GM12878 (cell line): ENCODE results near the gene MATN1. TPM values are rescaled to one million over a fixed set of nuclear protein-coding genes. Genes with fewer than 3 reads are reported as not detected.

Source experiments
- ATAC-seq: fragments of 200-7000 bp; cut with Tn5 transposase; 3 replicates; pipeline ENCODE4 v1.9.1; 2020; ENCODE audit warnings: mild to moderate bottlenecking, moderate library complexity
- BruUV-seq: library from RNA; stranded (reverse); fragments of 400-500 nt; replicated peaks from 2 replicates; lab custom pipeline; 2021; lab: Mats Ljungman, UMichigan
- CTCF ChIA-PET: fragments of 300-600 bp; sonication (Branson Sonifier 250); formaldehyde crosslinking; extraction: SDS; loops from one replicate; lab custom pipeline; 2021; ENCODE audit warnings: inconsistent platforms; lab: Yijun Ruan, JAX
- POLR2A ChIA-PET: fragments of 350-600 bp; formaldehyde crosslinking; extraction: SDS; loops from one replicate; lab custom pipeline; 2021; ENCODE audit warnings: inconsistent platforms; lab: Charles Lee
- RAD21 ChIA-PET: fragments of 300-600 bp; sonication (Branson Sonifier 250); formaldehyde crosslinking; loops from one replicate; lab custom pipeline; 2023; ENCODE audit warnings: antibody characterized with exemption; ENCODE audit not compliant: unreplicated experiment; lab: Charles Lee
- SMC1A ChIA-PET: fragments of 300-600 bp; sonication (Branson Sonifier 250); formaldehyde crosslinking; loops from one replicate; lab custom pipeline; 2023; ENCODE audit not compliant: unreplicated experiment, uncharacterized antibody; lab: Charles Lee
- DNase-seq: peaks from one replicate; pipeline ENCODE4 v3.0.0-alpha.2; 2011; ENCODE audit warnings: low read depth, low spot score
- FAIRE-seq: peaks from 3 replicates; lab custom pipeline; 2011; peaks lifted over from hg19 to GRCh38; lab: Jason Lieb, UNC
- H2AFZ ChIP-seq: 2 replicates; pipeline ENCODE4 v1.6.0; 2011; ENCODE audit warnings: low read depth, low read length, control low read depth; ENCODE audit not compliant: control insufficient read depth
- H3K27ac ChIP-seq: 2 replicates; pipeline ENCODE4 v1.5.1; 2011; ENCODE audit warnings: control low read depth; ENCODE audit not compliant: control insufficient read depth, insufficient read depth
- H3K27me3 ChIP-seq, 2 experiments: replicated peaks in 1 of 2; 2 replicates each; pipeline versions ENCODE4 v1.6.0 to v1.6.1; 2011; ENCODE audit warnings: low read length in 1 of 2; ENCODE audit not compliant: control insufficient read depth in 2 of 2, insufficient read depth in 2 of 2
- H3K36me3 ChIP-seq, 2 experiments: 2 replicates each; pipeline ENCODE4 v1.5.1; 2011; ENCODE audit warnings: low read length in 1 of 2; ENCODE audit not compliant: control insufficient read depth in 2 of 2, insufficient read depth in 2 of 2
- H3K4me1 ChIP-seq: 2 replicates; pipeline ENCODE4 v1.6.1; 2011; ENCODE audit warnings: mild to moderate bottlenecking, low read length, moderate library complexity, mixed read lengths; ENCODE audit not compliant: control insufficient read depth, insufficient read depth
- H3K4me2 ChIP-seq: 2 replicates; pipeline ENCODE4 v1.6.0; 2011; ENCODE audit warnings: control low read depth; ENCODE audit not compliant: control insufficient read depth, insufficient read depth
- H3K4me3 ChIP-seq: fragments of 200-600 bp; sonication (generic); 2 replicates; pipeline ENCODE4 v1.5.1; 2016
- H3K79me2 ChIP-seq: 2 replicates; pipeline ENCODE4 v1.6.0; 2011; ENCODE audit warnings: low read length; ENCODE audit not compliant: control insufficient read depth, insufficient read depth
- H3K9ac ChIP-seq: 2 replicates; pipeline ENCODE4 v1.8.0; 2011; ENCODE audit warnings: low read length, control low read depth, mixed read lengths; ENCODE audit not compliant: control insufficient read depth, insufficient read depth
- H3K9me3 ChIP-seq: replicated peaks from 3 replicates; pipeline ENCODE4 v1.5.1; 2011; ENCODE audit warnings: mild to moderate bottlenecking, low read length; ENCODE audit not compliant: control insufficient read depth, insufficient read depth
- H4K20me1 ChIP-seq: 2 replicates; pipeline ENCODE4 v1.6.0; 2011; ENCODE audit not compliant: control insufficient read depth, insufficient read depth
- CEBPB ChIP-seq, 2 experiments: fragments of 150-350 bp in 1 of 2; IDR thresholded peaks; 2 replicates each; pipeline ENCODE4 v1.6.1; 2012 to 2014; ENCODE audit warnings: low read depth in 2 of 2, low read length in 2 of 2, borderline replicate concordance in 1 of 2, inconsistent platforms in 1 of 2
- CTCF ChIP-seq, 3 experiments: IDR thresholded peaks in 2 of 3; conservative IDR thresholded peaks in 1 of 3; 2 replicates each; pipeline ENCODE4 v1.5.1; 2011; ENCODE audit warnings: low read depth in 3 of 3, low read length in 3 of 3, mild to moderate bottlenecking in 3 of 3, control low read depth in 2 of 3, moderate library complexity in 2 of 3, inconsistent platforms in 1 of 3, mixed read lengths in 1 of 3; ENCODE audit not compliant: control insufficient read depth in 2 of 3, insufficient read depth in 1 of 3; ENCODE audit errors: extremely low read depth in 1 of 3
- E2F8 ChIP-seq: fragments of 450-650 bp; IDR thresholded peaks from 2 replicates; pipeline ENCODE4 v1.6.1; 2018; ENCODE audit warnings: mild to moderate bottlenecking, low read depth, moderate library complexity; ENCODE audit not compliant: partially characterized antibody
- ESRRA ChIP-seq: IDR thresholded peaks from 2 replicates; pipeline ENCODE4 v1.6.1; 2012; ENCODE audit warnings: mild to moderate bottlenecking, low read length, improper control_type of control experiment
- IKZF1 ChIP-seq: fragments of 450-650 bp; conservative IDR thresholded peaks from 2 replicates; pipeline ENCODE4 v1.6.1; 2017; ENCODE audit warnings: antibody characterized with exemption, mild to moderate bottlenecking
- MAX ChIP-seq: IDR thresholded peaks from 2 replicates; pipeline ENCODE4 v1.6.1; 2012; ENCODE audit warnings: low read depth, low read length, improper control_type of control experiment
- MTA3 ChIP-seq: IDR thresholded peaks from 2 replicates; pipeline ENCODE4 v1.6.1; 2012; ENCODE audit warnings: low read length, inconsistent platforms, borderline replicate concordance
- MYC ChIP-seq: IDR thresholded peaks from 2 replicates; pipeline ENCODE4 v1.6.1; 2011; ENCODE audit warnings: mild to moderate bottlenecking, low read length, moderate library complexity, inconsistent platforms; ENCODE audit not compliant: insufficient read depth, insufficient replicate concordance, insufficient read length, severe bottlenecking
- POLR2A ChIP-seq: IDR thresholded peaks from 2 replicates; pipeline ENCODE4 v1.6.1; 2011; ENCODE audit warnings: low read depth, mild to moderate bottlenecking, low read length
- RAD21 ChIP-seq: IDR thresholded peaks from 2 replicates; pipeline ENCODE4 v1.6.1; 2011; ENCODE audit warnings: mild to moderate bottlenecking, low read depth, low read length, moderate library complexity; ENCODE audit not compliant: insufficient read depth
- RAD51 ChIP-seq: fragments of 450-650 bp; IDR thresholded peaks from 2 replicates; pipeline ENCODE4 v1.6.1; 2016; ENCODE audit warnings: moderate library complexity, mild to moderate bottlenecking, inconsistent platforms
- RB1 ChIP-seq: fragments of 450-650 bp; formaldehyde crosslinking; IDR thresholded peaks from 2 replicates; pipeline ENCODE4 v1.6.1; 2017; ENCODE audit warnings: mild to moderate bottlenecking, borderline replicate concordance
- RUNX3 ChIP-seq: IDR thresholded peaks from 2 replicates; pipeline ENCODE4 v1.6.1; 2012; ENCODE audit warnings: low read length, inconsistent platforms
- SPI1 ChIP-seq: IDR thresholded peaks from 2 replicates; pipeline ENCODE4 v1.6.1; 2011; ENCODE audit warnings: low read depth, mild to moderate bottlenecking, low read length, moderate library complexity, borderline replicate concordance; ENCODE audit not compliant: insufficient read depth
- TCF12 ChIP-seq: IDR thresholded peaks from 2 replicates; pipeline ENCODE4 v1.6.1; 2011; ENCODE audit warnings: low read depth, mild to moderate bottlenecking, low read length
- WGBS: methylation state at CpG from one replicate; pipeline ENCODE4 v1.1.6; 2016; ENCODE audit warnings: low lambda C conversion rate; ENCODE audit not compliant: insufficient replicate concordance, insufficient coverage; ENCODE audit errors: missing lambda C conversion rate; 5-methylcytosine and 5-hydroxymethylcytosine counted together
- in situ Hi-C: fragments of 300-500 bp; cut with MboI; formaldehyde crosslinking; loops from 9 replicates; pipeline ENCODE4 v1.14.3; 2018; ENCODE audit warnings: mixed read lengths
- intact Hi-C: fragments of 100-400 bp; cut with micrococcal nuclease; formaldehyde crosslinking; loops from one replicate; pipeline ENCODE4 v1.14.2; 2022; ENCODE audit not compliant: unreplicated experiment
- polyA plus RNA-seq, 11 experiments: library from polyadenylated mRNA; depleted of rRNA in 4 of 11; unstranded in 6 of 11; stranded (reverse) in 5 of 11; fragments of >200 nt; fragmentation: Nextera tagmentation in 4 of 11; fragmentation: Illumina TruSeq in 1 of 11; extraction: Ambion mirVana in 4 of 11; extraction: Trizol in 1 of 11; gene quantifications; 1 replicate in 1 of 11; 2 replicates in 10 of 11; pipeline versions ENCODE4 v1.2.1 to v1.2.3, GENCODE V29; 2011 to 2016; ENCODE audit warnings: inconsistent platforms in 2 of 11, missing spikeins in 2 of 11, low read depth in 1 of 11
- total RNA-seq, 4 experiments: library from RNA; depleted of rRNA in 3 of 4; stranded (reverse); fragments of >200 nt in 3 of 4; fragmentation: Illumina TruSeq in 1 of 4; extraction: Trizol in 1 of 4; gene quantifications; 2 replicates each; pipeline versions ENCODE4 v1.2.1 to v1.2.3, GENCODE V29; 2013 to 2021

MATN1 gene
- total and polyA plus RNA-seq, 10 of the 15 experiments (the other 5 are each of a cell fraction or from before 2014, with no cell fraction given): 0.04 to 0.50 (median 0.10) TPM; not detected in 1

DNA sequence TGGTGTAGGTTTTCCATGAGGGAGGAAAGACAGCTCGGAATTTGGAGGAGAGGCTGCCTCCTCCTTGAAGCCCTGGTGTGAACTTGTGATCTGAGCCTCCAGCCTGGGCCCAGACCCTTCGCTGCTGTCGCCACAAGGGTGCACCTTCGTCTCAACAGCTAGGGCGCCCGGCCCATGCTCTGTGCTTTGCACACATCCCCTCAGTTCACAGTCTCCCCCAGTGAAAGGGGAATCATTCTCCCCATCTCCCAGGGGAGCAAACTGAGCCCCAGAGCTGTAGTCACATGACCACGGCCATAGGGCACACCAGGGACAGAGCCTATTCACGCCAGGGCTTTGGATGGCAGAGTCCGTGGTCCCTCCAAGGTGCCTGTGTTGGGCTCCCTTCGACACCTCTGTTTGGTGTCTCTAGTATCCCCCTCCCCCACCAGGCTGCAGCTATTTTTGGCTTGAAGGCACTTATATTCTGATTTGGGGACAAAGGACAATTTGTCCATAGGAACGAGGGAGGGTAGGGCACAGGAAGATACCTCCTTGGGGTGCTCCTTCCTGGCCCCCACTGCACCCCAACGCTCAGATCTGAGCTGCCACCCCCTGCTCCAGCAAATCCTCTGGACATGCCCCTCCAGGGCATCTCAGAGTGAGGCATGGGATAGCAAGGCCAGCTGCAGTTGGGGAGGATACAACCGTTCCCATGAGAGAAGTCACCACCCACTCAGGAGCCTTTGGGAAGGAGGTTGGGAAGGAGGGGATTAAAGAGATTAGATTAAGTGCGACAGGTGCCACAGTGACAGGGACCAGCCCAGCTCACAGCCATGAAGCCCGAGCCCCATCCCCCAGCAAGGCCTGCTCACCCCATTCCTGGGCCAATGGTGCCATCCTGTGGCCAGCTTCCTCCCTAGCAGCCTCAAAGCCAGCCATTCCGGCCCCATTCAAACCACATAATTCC is 15.7 kb downstream of the MATN1 start:
- no peak for DNase-seq
- Histone ChIP-seq H3K36me3 (no peaks in the 10 kb centered on the region; a peak in 1 of 4 replicates), H3K4me2 (no peak overlapping the region), H3K79me2 (no peaks in the 10 kb centered on the region), H3K27ac (no peak overlapping the region), H3K4me1 (no peaks in the 10 kb centered on the region), H2AFZ (no peak overlapping the region), H3K9ac (no peak overlapping the region), H3K9me3 (no peaks in the 10 kb centered on the region), H4K20me1 (no peaks in the 10 kb centered on the region), H3K4me3 (no peak overlapping the region), H3K27me3 (peaks cover 0 to 3% of the 10 kb centered on the region in 2 experiments; a peak in 2 of 4 replicates)
- BruUV-seq: no TSS peak
- RAD21 ChIA-PET: interaction anchor here (0.6 to 1.8 kb wide), 5 partner anchors 11 to 1471 kb away, joined by 3 to 8 read pairs (median 4); partner anchors contain the start of gene PTPRU
- intact Hi-C loops: loop anchor here (2.0 to 5.0 kb wide), 3 partner anchors 915 to 1330 kb away; no protein-coding TSS in a partner anchor
- in situ Hi-C loops: loop anchor here (5.0 kb wide), 1 partner anchor 1470 kb away; the partner anchor contains the start of gene PTPRU
- ATAC-seq: peak; percentile 94
- SMC1A ChIA-PET: interaction anchor here (0.5 to 1.0 kb wide), 5 partner anchors 58 to 1826 kb away, joined by 3 to 4 read pairs (median 3); no protein-coding TSS in a partner anchor
- 30% methylated on average over 16 of the region's 16 CpGs for WGBS
- CTCF ChIA-PET: interaction anchor here (0.6 to 1.7 kb wide), 10 partner anchors 10 to 1923 kb away, joined by 3 to 10 read pairs (median 3); no protein-coding TSS in a partner anchor
- no peak for FAIRE-seq
- POLR2A ChIA-PET: no interaction called here
- TF ChIP-seq IKZF1 (0 out of 2 replicates have a peak, but pooled peaks have one; percentile 14), CEBPB (IDR thresholded peaks at IDR 0.05; ENCODE audit: borderline replicate concordance in 1 of 2, low read depth in 2 of 2, low read length in 2 of 2) (no peak), MYC (no peak), RUNX3 (peak; percentile 40; the same call in 1 of the 2 replicates), RAD51 (no peak), TCF12 (0 out of 2 replicates have a peak, but pooled peaks have one; percentile 35), RAD21 (peak; percentile 93), CTCF (IDR thresholded peaks at IDR 0.05 in 2 of 3, conservative IDR thresholded peaks at IDR 0.05 in 1 of 3; ENCODE audit: control insufficient read depth in 2 of 3, extremely low read depth in 1 of 3, insufficient read depth in 1 of 3, low read depth in 3 of 3, low read length in 3 of 3) (peak; percentile 76 to 95 (median 79)), RB1 (no peak; the same call in 1 of the 2 replicates), SPI1 (no peak), MAX (no peak), MTA3 (no peak), ESRRA (no peak), POLR2A (no peak), E2F8 (no peak)
